Rectal smooth muscle tissue (tissue), 1 donor: ENCODE data around the gene SCYL1.
"Not testable (repeated sequence)": the region's sequence is repeated elsewhere in the genome, so short reads cannot be mapped to it uniquely, and the experiment has no call there.

Experiments
- H3K27ac ChIP-seq: one replicate; pipeline ENCODE4 v1.7.0; 2013; ENCODE audit warnings: low read depth, low read length, inconsistent platforms
- H3K27me3 ChIP-seq: one replicate; pipeline ENCODE4 v1.7.0; 2013; ENCODE audit warnings: low read length; ENCODE audit not compliant: control insufficient read depth, insufficient read depth
- H3K36me3 ChIP-seq: one replicate; pipeline ENCODE4 v1.7.0; 2013; ENCODE audit warnings: low read length; ENCODE audit not compliant: control insufficient read depth, insufficient read depth
- H3K4me1 ChIP-seq: one replicate; pipeline ENCODE4 v1.7.0; 2013; ENCODE audit warnings: low read length; ENCODE audit not compliant: control insufficient read depth, insufficient read depth
- H3K4me3 ChIP-seq: one replicate; pipeline ENCODE4 v1.7.0; 2013; ENCODE audit warnings: low read length
- H3K9ac ChIP-seq: one replicate; pipeline ENCODE4 v1.7.0; 2013; ENCODE audit warnings: low read length

SCYL1 gene

GRCh38 chr11:65558002-65558929 lies 33.4 kb downstream of the SCYL1 start, which contains the start of gene LTBP3:
TSS of gene LTBP3 (minus strand) at chr11:65558359. CDS start at chr11:65557959, 400 bp downstream.
- Histone ChIP-seq H3K4me1 (peaks cover 28% of the 10 kb centered on the region), H3K36me3 (no peaks in the 10 kb centered on the region), H3K27ac (peak within 1 kb of the TSS; percentile 97), H3K27me3 (no peaks in the 10 kb centered on the region), H3K9ac (peak within 1 kb of the TSS; percentile 58), H3K4me3 (peak within 1 kb of the TSS; percentile 71)

DNA sequence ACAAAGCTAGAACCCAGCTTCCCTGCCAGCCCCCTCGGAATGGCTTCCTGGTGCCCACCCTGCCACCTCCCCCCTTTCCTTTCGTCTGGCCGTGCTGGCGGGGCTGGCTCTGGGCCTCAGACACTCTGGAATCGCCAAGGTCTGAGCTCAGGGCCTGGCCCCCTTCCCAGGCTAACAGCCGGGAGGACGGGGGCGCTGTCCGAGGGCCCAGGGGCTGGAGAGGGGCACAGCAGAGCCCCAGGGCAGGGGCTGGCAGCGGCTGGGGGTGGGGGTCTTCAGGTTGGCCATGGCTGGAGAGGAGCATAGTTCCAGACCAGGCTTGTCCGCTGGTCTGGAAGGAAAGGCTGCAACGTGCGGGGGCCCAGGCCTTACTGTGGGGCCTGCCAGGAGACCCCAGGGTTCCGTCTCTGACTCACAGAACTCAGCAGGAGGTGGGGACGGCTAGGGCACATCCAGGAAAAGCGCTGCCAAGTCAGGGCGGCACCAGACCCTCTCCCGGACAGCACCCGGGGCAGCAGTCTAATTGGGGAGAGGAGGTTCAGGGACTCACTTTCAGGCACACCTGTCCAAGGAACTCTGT lies 34.1 kb downstream of the SCYL1 start:
- Histone ChIP-seq H3K4me1 (peaks cover 28% of the 10 kb centered on the region), H3K4me3 (peak overlapping the region; percentile 48), H3K36me3 (no peaks in the 10 kb centered on the region), H3K9ac (peak overlapping the region; percentile 25), H3K27ac (peak overlapping the region; percentile 97), H3K27me3 (no peaks in the 10 kb centered on the region)

- H3K27ac ChIP-seq = peak overlapping the region; percentile 97
- no peaks in the 10 kb centered on the region for H3K27me3 ChIP-seq
- no peak overlapping the region for H3K9ac ChIP-seq
- peaks cover 28% of the 10 kb centered on the region for H3K4me1 ChIP-seq
- no peaks in the 10 kb centered on the region for H3K36me3 ChIP-seq
- H3K4me3 ChIP-seq = no peak overlapping the region
Measured at GRCh38 chr11:65559535-65559934, 34.7 kb downstream of the SCYL1 start.

GRCh38 chr11:65559951-65560537 lies 35.2 kb downstream of the SCYL1 start:
- Histone ChIP-seq H3K36me3 (no peaks in the 10 kb centered on the region), H3K4me3 (no peak overlapping the region), H3K9ac (no peak overlapping the region), H3K27ac (peak overlapping the region; percentile 74), H3K4me1 (peaks cover 28% of the 10 kb centered on the region), H3K27me3 (no peaks in the 10 kb centered on the region)

DNA sequence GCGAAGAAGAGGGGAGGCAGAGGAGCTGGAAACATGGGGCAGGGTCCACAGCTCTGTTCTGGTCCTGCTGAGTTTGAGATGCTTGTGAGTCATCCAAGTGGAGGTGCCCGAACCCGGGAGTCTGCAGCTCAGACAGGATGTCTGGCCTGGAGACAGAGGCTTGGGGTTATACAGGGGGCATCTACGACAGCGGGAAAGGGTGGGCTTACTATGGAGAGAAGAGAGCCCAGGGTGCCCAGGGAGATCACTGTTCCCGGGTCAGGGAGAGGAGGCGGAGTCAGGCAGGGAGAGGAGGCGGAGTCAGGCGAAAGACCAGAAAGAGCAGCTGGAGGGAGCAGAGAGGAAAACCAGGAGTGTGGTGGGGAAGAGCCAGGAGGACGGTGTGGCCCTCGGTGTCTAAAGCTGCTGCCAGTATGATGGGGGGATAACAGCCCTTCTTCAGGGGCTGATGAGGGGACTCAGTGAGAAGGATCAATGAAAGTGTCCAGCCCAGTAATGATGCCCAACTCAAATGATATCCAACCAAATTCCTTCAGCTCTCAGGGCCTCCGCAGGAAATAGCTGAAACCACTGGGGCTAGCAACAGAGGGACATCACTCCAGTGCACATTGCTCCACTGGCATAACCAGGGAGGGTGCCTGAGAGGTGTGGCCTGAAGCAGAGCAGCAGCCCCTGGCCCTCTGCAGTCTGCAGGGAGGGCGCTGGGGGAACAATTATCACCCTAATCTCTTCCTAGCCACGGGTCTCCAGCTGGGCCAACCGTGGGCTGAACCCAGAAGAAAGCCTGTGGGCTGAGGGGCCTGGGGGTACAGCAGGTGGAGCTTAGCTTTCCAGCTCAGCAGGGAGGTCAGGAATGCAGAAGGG lies 35.9 kb downstream of the SCYL1 start:
- no peaks in the 10 kb centered on the region for H3K36me3 ChIP-seq
- H3K27ac ChIP-seq = peak overlapping the region; percentile 74
- no peaks in the 10 kb centered on the region for H3K27me3 ChIP-seq
- peaks cover 28% of the 10 kb centered on the region for H3K4me1 ChIP-seq
- H3K9ac ChIP-seq = no peak overlapping the region
- no peak overlapping the region for H3K4me3 ChIP-seq

- Histone ChIP-seq H3K27ac (no peak overlapping the region), H3K4me1 (peaks cover 23% of the 10 kb centered on the region), H3K27me3 (no peaks in the 10 kb centered on the region), H3K9ac (no peak overlapping the region), H3K36me3 (no peaks in the 10 kb centered on the region), H3K4me3 (no peak overlapping the region)
Measured at GRCh38 chr11:65562020-65562419, 37.1 kb downstream of the SCYL1 start.

DNA sequence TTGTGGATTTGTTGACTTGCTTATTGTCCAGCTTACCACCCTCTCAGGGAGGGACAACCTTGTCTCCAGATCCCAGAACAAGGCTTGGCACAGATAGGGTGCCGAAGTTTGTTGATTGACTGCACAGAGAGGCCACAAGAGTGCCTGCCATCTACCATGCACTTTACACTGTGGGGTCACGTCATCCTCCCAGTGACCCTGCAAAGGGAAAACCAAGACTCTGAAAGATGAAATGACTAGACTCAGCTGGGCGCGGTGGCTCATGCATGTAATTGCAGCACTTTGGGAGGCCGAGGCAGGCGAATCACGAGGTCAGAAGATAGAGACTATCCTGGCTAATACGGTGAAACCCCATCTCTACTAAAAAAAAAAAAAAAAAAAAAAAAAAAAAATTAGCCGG lies 37.9 kb downstream of the SCYL1 start:
- Histone ChIP-seq H3K4me1 (peaks cover 22% of the 10 kb centered on the region), H3K36me3 (no peaks in the 10 kb centered on the region), H3K4me3 (no peak overlapping the region), H3K27me3 (no peaks in the 10 kb centered on the region), H3K9ac (no peak overlapping the region), H3K27ac (no peak overlapping the region)

GRCh38 chr11:65563601-65564000 lies 38.7 kb downstream of the SCYL1 start:
- Histone ChIP-seq H3K27ac (no peak overlapping the region), H3K27me3 (no peaks in the 10 kb centered on the region), H3K4me3 (no peak overlapping the region), H3K4me1 (peaks cover 26% of the 10 kb centered on the region), H3K36me3 (no peaks in the 10 kb centered on the region), H3K9ac (peak overlapping the region; percentile 27)

- H3K27ac ChIP-seq = not testable (repeated sequence)
- peaks cover 25% of the 10 kb centered on the region for H3K4me1 ChIP-seq
Measured at GRCh38 chr11:65564879-65565559, 40.1 kb downstream of the SCYL1 start.

DNA sequence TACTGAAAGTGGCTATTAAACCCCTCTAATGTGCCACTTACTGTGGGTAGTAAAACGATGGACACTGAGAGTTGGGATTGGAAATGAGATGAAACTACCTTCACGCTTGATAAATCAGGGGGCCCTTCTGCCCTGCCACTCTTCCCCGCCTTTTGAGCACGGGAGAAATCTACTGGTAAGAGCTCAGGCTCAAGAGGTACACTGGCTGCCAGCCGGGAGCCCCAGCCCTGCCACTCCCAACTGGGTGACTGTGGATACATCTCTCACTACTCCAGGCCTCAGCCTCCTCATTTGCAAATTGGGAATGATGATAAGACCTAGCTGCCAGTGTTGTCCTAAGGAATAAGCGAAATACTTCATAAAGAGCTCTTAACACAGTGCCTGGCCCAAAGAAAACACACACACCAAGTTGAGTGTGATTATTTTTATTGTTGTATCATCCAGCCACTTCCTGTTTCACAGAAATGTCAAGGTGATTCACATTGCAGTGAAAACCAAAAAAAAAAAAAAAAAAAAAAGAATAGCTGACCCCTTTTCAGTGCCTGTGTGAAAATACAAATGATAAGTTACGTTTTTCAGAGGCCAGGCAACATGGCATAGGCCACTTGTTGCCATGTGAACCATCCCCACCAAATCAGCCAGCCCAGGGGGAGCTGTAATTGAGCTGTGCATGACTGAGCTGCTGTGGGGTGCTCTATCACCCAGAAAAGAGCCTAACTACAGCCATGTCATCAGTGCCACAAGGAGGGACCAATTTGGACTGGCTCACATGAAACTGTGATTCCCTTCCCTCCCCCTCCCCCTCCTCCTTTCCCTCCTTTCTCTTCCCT lies 41.0 kb downstream of the SCYL1 start:
- Histone ChIP-seq H3K4me3 (no peak overlapping the region), H3K27me3 (no peaks in the 10 kb centered on the region), H3K27ac (no peak overlapping the region), H3K9ac (no peak overlapping the region), H3K4me1 (peaks cover 18% of the 10 kb centered on the region), H3K36me3 (no peaks in the 10 kb centered on the region)

More at GRCh38 chr11:65564879-65565559, 40.1 kb downstream of the SCYL1 start:
- H3K27me3 ChIP-seq, H3K9ac ChIP-seq, H3K36me3 ChIP-seq, H3K4me3 ChIP-seq: not testable (repeated sequence)
